WTC11 (cell line): ENCODE measurements around the gene RPP40.

ENCODE experiments used
- FOXK1 ChIP-seq: sonication (generic); formaldehyde crosslinking; IDR thresholded peaks from 2 replicates; pipeline ENCODE4 v1.8.0; 2022; ENCODE audit warnings: mild to moderate bottlenecking, moderate library complexity, missing genetic modification reagents
- KAT7 ChIP-seq: sonication (generic); formaldehyde crosslinking; IDR thresholded peaks from 2 replicates; pipeline ENCODE4 v1.8.1; 2023; ENCODE audit warnings: missing genetic modification reagents, mild to moderate bottlenecking, borderline replicate concordance
- NR1H2 ChIP-seq: sonication (generic); formaldehyde crosslinking; IDR thresholded peaks from 2 replicates; pipeline ENCODE4 v1.9.0; 2021; ENCODE audit warnings: mild to moderate bottlenecking, moderate library complexity, missing genetic modification reagents
- SP1 ChIP-seq: sonication (generic); formaldehyde crosslinking; conservative IDR thresholded peaks from 2 replicates; pipeline ENCODE4 v1.8.1; 2022; ENCODE audit warnings: missing genetic modification reagents
- ZNF121 ChIP-seq: sonication (generic); formaldehyde crosslinking; IDR thresholded peaks from 2 replicates; pipeline ENCODE4 v1.8.0; 2023; ENCODE audit warnings: missing genetic modification reagents
- ZNF263 ChIP-seq: sonication (generic); formaldehyde crosslinking; IDR thresholded peaks from 2 replicates; pipeline ENCODE4 v1.8.1; 2022; ENCODE audit warnings: low read depth, mild to moderate bottlenecking, moderate library complexity, missing genetic modification reagents
- TF ChIP-seq, protein P1 (sequence below): fragments of 200-600 bp; IDR thresholded peaks from 2 replicates; pipeline ENCODE4 v1.8.0; 2022; ENCODE audit warnings: antibody characterized with exemption
- TF ChIP-seq, protein P2 (sequence below): sonication (generic); formaldehyde crosslinking; IDR thresholded peaks from 2 replicates; pipeline ENCODE4 v1.8.1; 2022; ENCODE audit warnings: mild to moderate bottlenecking, missing genetic modification reagents, moderate library complexity, borderline replicate concordance
- TF ChIP-seq, protein P3 (sequence below): sonication (generic); formaldehyde crosslinking; IDR thresholded peaks from 2 replicates; pipeline ENCODE4 v1.8.0; 2022; ENCODE audit warnings: mild to moderate bottlenecking, missing genetic modification reagents

DNA sequence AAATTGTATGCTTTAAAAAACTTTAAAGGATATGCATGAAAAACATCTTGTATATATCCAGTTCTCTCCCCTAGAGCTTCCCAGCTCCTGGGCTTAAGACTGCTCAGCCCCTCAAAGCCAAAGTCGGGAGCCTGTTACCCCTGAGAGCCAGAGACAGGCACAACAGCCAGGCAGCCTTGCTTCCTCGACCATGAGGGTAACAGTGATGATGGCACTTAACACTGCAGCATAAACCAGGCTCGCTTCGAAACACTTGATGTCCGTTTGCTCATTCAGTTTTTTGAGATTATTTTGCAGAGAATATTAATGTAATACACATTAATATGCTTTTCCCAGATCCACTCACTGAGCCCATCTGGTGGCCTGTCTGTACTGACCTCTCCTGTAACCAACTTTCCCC, 47.2 kb downstream of the RPP40 start:
- TF ChIP-seq, protein P1, sequence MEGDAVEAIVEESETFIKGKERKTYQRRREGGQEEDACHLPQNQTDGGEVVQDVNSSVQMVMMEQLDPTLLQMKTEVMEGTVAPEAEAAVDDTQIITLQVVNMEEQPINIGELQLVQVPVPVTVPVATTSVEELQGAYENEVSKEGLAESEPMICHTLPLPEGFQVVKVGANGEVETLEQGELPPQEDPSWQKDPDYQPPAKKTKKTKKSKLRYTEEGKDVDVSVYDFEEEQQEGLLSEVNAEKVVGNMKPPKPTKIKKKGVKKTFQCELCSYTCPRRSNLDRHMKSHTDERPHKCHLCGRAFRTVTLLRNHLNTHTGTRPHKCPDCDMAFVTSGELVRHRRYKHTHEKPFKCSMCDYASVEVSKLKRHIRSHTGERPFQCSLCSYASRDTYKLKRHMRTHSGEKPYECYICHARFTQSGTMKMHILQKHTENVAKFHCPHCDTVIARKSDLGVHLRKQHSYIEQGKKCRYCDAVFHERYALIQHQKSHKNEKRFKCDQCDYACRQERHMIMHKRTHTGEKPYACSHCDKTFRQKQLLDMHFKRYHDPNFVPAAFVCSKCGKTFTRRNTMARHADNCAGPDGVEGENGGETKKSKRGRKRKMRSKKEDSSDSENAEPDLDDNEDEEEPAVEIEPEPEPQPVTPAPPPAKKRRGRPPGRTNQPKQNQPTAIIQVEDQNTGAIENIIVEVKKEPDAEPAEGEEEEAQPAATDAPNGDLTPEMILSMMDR, result no peak
- no peak for TF ChIP-seq ZNF121
- TF ChIP-seq SP1 (CRISPR knock-in tag), result no peak
- TF ChIP-seq, protein P2, sequence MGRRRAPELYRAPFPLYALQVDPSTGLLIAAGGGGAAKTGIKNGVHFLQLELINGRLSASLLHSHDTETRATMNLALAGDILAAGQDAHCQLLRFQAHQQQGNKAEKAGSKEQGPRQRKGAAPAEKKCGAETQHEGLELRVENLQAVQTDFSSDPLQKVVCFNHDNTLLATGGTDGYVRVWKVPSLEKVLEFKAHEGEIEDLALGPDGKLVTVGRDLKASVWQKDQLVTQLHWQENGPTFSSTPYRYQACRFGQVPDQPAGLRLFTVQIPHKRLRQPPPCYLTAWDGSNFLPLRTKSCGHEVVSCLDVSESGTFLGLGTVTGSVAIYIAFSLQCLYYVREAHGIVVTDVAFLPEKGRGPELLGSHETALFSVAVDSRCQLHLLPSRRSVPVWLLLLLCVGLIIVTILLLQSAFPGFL (CRISPR knock-in tag), result no peak
- TF ChIP-seq, protein P3, sequence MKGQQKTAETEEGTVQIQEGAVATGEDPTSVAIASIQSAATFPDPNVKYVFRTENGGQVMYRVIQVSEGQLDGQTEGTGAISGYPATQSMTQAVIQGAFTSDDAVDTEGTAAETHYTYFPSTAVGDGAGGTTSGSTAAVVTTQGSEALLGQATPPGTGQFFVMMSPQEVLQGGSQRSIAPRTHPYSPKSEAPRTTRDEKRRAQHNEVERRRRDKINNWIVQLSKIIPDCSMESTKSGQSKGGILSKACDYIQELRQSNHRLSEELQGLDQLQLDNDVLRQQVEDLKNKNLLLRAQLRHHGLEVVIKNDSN (CRISPR knock-in tag), result no peak
- no peak for TF ChIP-seq ZNF263
- TF ChIP-seq KAT7, result no peak
- no peak for TF ChIP-seq NR1H2 (CRISPR knock-in tag)
- TF ChIP-seq FOXK1, result no peak
